PC-3 (cell line): ENCODE measurements around the gene TIMM23. TPM values are rescaled to one million over a fixed set of nuclear protein-coding genes. Genes with fewer than 3 reads are reported as not detected.

Source experiments
- ATAC-seq: fragments of 200-7000 bp; cut with Tn5 transposase; 2 replicates; pipeline ENCODE4 v1.9.1; 2020; ENCODE audit warnings: mild to moderate bottlenecking, moderate library complexity
- BruUV-seq: library from RNA; stranded (reverse); fragments of 400-500 nt; replicated peaks from 2 replicates; lab custom pipeline; 2021; lab: Mats Ljungman, UMichigan
- CTCF ChIA-PET: fragments of 300-600 bp; sonication (Branson Sonifier 250); formaldehyde crosslinking; loops from one replicate; lab custom pipeline; 2022; ENCODE audit warnings: antibody characterized with exemption; lab: Charles Lee
- POLR2A ChIA-PET: fragments of 300-600 bp; sonication (Branson Sonifier 250); formaldehyde crosslinking; loops from one replicate; lab custom pipeline; 2022; ENCODE audit warnings: antibody characterized with exemption; ENCODE audit not compliant: unreplicated experiment; lab: Charles Lee
- DNase-seq: peaks from one replicate; pipeline ENCODE4 v3.0.0-alpha.2; 2015
- H2AFZ ChIP-seq: fragments of 300-600 bp; sonication (generic); 2 replicates; pipeline ENCODE4 v1.6.0; 2016; ENCODE audit warnings: antibody characterized with exemption, low read length
- H3F3A ChIP-seq: fragments of 300-600 bp; sonication (generic); one replicate; pipeline ENCODE4 v1.6.0; 2017; ENCODE audit warnings: antibody characterized with exemption, low read length, control low read depth, mild to moderate bottlenecking; ENCODE audit not compliant: unreplicated experiment
- H3K27ac ChIP-seq: fragments of 300-600 bp; sonication (generic); 2 replicates; pipeline ENCODE4 v1.5.1; 2016; ENCODE audit warnings: mild to moderate bottlenecking, low read length
- H3K27me3 ChIP-seq: fragments of 300-600 bp; sonication (generic); 2 replicates; pipeline ENCODE4 v1.6.1; 2016; ENCODE audit warnings: low read length, mixed read lengths
- H3K36me3 ChIP-seq: fragments of 300-600 bp; sonication (generic); 2 replicates; pipeline ENCODE4 v1.6.1; 2016; ENCODE audit warnings: low read depth, mixed run types, low read length, mixed read lengths
- H3K4me1 ChIP-seq: fragments of 300-600 bp; sonication (generic); 2 replicates; pipeline ENCODE4 v1.5.1; 2016; ENCODE audit warnings: low read length; ENCODE audit not compliant: insufficient read depth
- H3K4me2 ChIP-seq: fragments of 300-600 bp; sonication (generic); 2 replicates; pipeline ENCODE4 v1.6.0; 2016; ENCODE audit warnings: low read length
- H3K4me3 ChIP-seq: fragments of 300-600 bp; sonication (generic); 2 replicates; pipeline ENCODE4 v1.5.1; 2016; ENCODE audit warnings: mild to moderate bottlenecking, low read length, mixed read lengths
- H3K79me2 ChIP-seq: fragments of 300-600 bp; sonication (generic); 2 replicates; pipeline ENCODE4 v1.6.1; 2017; ENCODE audit warnings: low read length, mixed read lengths
- H3K9ac ChIP-seq: fragments of 300-600 bp; sonication (generic); 2 replicates; pipeline ENCODE4 v1.6.0; 2016; ENCODE audit warnings: mild to moderate bottlenecking, low read length
- H3K9me2 ChIP-seq: fragments of 300-600 bp; sonication (generic); replicated peaks from 2 replicates; pipeline ENCODE4 v1.6.1; 2016; ENCODE audit warnings: mixed run types, low read length, mixed read lengths
- H3K9me3 ChIP-seq: fragments of 300-600 bp; sonication (generic); 2 replicates; pipeline ENCODE4 v1.6.1; 2016; ENCODE audit warnings: low read length, mixed read lengths
- H4K20me1 ChIP-seq: fragments of 300-600 bp; sonication (generic); 2 replicates; pipeline ENCODE4 v1.6.1; 2016; ENCODE audit warnings: low read length, mixed read lengths
- EZH2 ChIP-seq: fragments of 300-600 bp; sonication (generic); IDR thresholded peaks from one replicate; pipeline ENCODE4 v1.6.1; 2017; ENCODE audit warnings: antibody characterized with exemption, mild to moderate bottlenecking, low read length; ENCODE audit not compliant: unreplicated experiment
- EZH2phosphoT487 ChIP-seq: fragments of 300-600 bp; sonication (generic); IDR thresholded peaks from 2 replicates; pipeline ENCODE4 v1.6.1; 2018; ENCODE audit warnings: mild to moderate bottlenecking, antibody characterized with exemption, low read length, borderline replicate concordance
- intact Hi-C: fragments of 100-400 bp; cut with micrococcal nuclease; formaldehyde crosslinking; loops from 2 replicates; pipeline ENCODE4 v1.9.0; 2023
- total RNA-seq: library from RNA; depleted of rRNA; stranded (reverse); fragments of >200 nt; gene quantifications from 2 replicates; pipeline ENCODE4 v1.2.3, GENCODE V29; 2014
- TF ChIP-seq, protein P1 (sequence below): fragments of 300-600 bp; sonication (generic); conservative IDR thresholded peaks from 2 replicates; pipeline ENCODE4 v1.5.1; 2017; ENCODE audit warnings: antibody characterized with exemption, low read depth, mild to moderate bottlenecking, low read length

The TIMM23 gene
- total RNA-seq, 1 experiment from 2014 or later = 97.9 TPM

DNA sequence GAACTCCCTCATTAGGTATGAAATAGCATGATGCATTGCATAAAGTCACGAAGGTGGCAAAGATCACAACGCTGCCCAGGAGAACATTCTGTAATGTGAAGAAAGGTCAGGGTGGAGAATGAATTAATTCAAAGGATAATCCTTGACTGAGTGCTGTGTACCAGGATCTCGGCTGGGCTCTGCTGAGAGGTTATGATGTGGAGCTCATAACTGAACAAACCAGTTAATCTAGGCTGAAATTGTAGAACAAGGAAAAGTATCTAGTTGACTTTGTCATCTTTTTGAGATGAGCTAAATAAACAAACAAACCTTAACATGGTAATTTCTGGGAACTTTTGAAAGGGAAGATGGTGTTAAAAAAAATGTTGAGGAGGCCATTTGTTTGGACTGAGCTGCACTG is 67.7 kb downstream of the TIMM23 start:
- H3K27me3 ChIP-seq = no peaks in the 10 kb centered on the region
- no TSS peak for BruUV-seq
- peaks cover 11% of the 10 kb centered on the region for H3K4me1 ChIP-seq
- ATAC-seq (no peak; the same call in 1 of the 2 replicates), DNase-seq (peak; percentile 57)
- TF ChIP-seq, protein P1, sequence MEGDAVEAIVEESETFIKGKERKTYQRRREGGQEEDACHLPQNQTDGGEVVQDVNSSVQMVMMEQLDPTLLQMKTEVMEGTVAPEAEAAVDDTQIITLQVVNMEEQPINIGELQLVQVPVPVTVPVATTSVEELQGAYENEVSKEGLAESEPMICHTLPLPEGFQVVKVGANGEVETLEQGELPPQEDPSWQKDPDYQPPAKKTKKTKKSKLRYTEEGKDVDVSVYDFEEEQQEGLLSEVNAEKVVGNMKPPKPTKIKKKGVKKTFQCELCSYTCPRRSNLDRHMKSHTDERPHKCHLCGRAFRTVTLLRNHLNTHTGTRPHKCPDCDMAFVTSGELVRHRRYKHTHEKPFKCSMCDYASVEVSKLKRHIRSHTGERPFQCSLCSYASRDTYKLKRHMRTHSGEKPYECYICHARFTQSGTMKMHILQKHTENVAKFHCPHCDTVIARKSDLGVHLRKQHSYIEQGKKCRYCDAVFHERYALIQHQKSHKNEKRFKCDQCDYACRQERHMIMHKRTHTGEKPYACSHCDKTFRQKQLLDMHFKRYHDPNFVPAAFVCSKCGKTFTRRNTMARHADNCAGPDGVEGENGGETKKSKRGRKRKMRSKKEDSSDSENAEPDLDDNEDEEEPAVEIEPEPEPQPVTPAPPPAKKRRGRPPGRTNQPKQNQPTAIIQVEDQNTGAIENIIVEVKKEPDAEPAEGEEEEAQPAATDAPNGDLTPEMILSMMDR = no peak
- no peak for TF ChIP-seq EZH2
- TF ChIP-seq EZH2phosphoT487 = no peak
- no peaks in the 10 kb centered on the region for H3K9me2 ChIP-seq
- no peak overlapping the region for H3K4me3 ChIP-seq
- H3K36me3 ChIP-seq = no peaks in the 10 kb centered on the region
- no peaks in the 10 kb centered on the region for H3K9me3 ChIP-seq
- H3K4me2 ChIP-seq = peak overlapping the region; percentile 51
- no peak overlapping the region for H2AFZ ChIP-seq
- no peaks in the 10 kb centered on the region for H3F3A ChIP-seq
- intact Hi-C loops = no loop called here
- no peak overlapping the region for H3K9ac ChIP-seq
- H3K79me2 ChIP-seq = no peaks in the 10 kb centered on the region
- ChIA-PET POLR2A (no interaction called here), CTCF (no interaction called here)
- H3K27ac ChIP-seq = no peak overlapping the region; the same call in 1 of the 2 replicates
- H4K20me1 ChIP-seq = no peaks in the 10 kb centered on the region

DNA sequence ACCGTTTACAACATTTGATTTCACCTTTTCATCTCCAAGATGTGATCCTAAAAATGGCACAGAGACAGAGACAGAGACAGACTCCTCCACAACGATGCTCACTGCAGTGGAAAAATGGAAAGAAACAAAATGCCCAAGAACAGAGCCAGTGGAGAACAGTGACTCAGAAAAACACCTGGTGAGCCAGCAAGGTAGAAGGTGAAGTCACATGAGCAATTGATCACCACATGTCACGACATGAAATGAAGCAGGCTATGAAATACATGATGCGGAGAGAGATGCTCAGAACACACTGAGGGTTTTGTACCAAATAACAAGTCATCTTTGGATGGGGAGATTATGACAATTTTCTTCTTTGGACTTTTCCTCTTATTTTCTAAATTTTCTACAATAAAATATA is 70.2 kb downstream of the TIMM23 start:
- no peak for ATAC-seq
- intact Hi-C loops = no loop called here
- POLR2A ChIA-PET = no interaction called here
- no peak overlapping the region for H3K9ac ChIP-seq
- peaks cover 11% of the 10 kb centered on the region for H3K4me1 ChIP-seq
- no peak overlapping the region for H3K4me3 ChIP-seq
- no peaks in the 10 kb centered on the region for H3K79me2 ChIP-seq
- H3K9me2 ChIP-seq = no peaks in the 10 kb centered on the region
- CTCF ChIA-PET = no interaction called here
- no peak overlapping the region for H3K4me2 ChIP-seq
- H2AFZ ChIP-seq = no peak overlapping the region
- no peaks in the 10 kb centered on the region for H3K9me3 ChIP-seq
- BruUV-seq = no TSS peak
- TF ChIP-seq EZH2 (no peak), EZH2phosphoT487 (no peak)
- TF ChIP-seq, protein P1 = no peak
- DNase-seq = no peak
- H3F3A ChIP-seq = no peaks in the 10 kb centered on the region
- H3K27ac ChIP-seq = no peak overlapping the region
- H3K27me3 ChIP-seq = no peaks in the 10 kb centered on the region; the same call in 1 of the 2 replicates
- no peaks in the 10 kb centered on the region for H4K20me1 ChIP-seq
- H3K36me3 ChIP-seq = no peaks in the 10 kb centered on the region

DNA sequence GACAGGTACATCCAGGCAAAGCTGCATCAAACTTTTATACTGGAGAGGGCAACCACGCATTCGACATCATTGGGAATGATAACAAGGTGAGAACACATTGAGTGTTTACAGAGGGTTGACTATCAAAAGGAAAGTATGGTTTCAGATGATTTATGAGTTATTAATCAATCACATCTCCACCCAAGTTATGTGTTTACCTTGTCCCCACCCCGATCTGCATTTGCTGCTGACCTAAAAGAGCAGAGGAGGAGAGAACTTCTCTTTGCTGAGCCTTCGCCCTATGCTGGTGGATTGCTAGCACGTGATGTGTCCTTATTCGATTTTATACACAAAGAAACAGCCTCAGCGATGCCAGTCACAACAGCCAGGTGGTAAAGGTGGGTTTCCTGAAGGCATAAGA is 74.0 kb downstream of the TIMM23 start, which contains the start of gene MSMB:
Gene MSMB, minus strand, starts transcription at position 9 of the 400 bp plus-strand sequence. CDS start 32 bp downstream, outside the sequence.
- DNase-seq = no peak
- POLR2A ChIA-PET = no interaction called here
- Histone ChIP-seq H3K9ac (no peak within 1 kb of the TSS), H3K4me3 (no peak within 1 kb of the TSS), H3K27ac (no peak within 1 kb of the TSS), H3K79me2 (no peaks in the 10 kb centered on the region), H3K27me3 (no peaks in the 10 kb centered on the region; the same call in 1 of the 2 replicates), H2AFZ (no peak within 1 kb of the TSS), H3K4me1 (peaks cover 3% of the 10 kb centered on the region; the same call in 1 of the 2 replicates), H3K9me2 (no peaks in the 10 kb centered on the region), H3K9me3 (no peaks in the 10 kb centered on the region), H3K36me3 (no peaks in the 10 kb centered on the region), H4K20me1 (no peaks in the 10 kb centered on the region), H3F3A (no peaks in the 10 kb centered on the region), H3K4me2 (no peak within 1 kb of the TSS)
- CTCF ChIA-PET = no interaction called here
- intact Hi-C loops = no loop called here
- TF ChIP-seq EZH2phosphoT487 = no peak
- TF ChIP-seq EZH2 = no peak
- TF ChIP-seq, protein P1 = no peak
- BruUV-seq = no TSS peak
- ATAC-seq = no peak
